ENCODE data around the gene STAC3. TPM values are rescaled to one million over a fixed set of nuclear protein-coding genes. Genes with fewer than 3 reads are reported as not detected.

Gene STAC3
- total and polyA plus RNA-seq, 4 donors: 0.19 to 1.3 (median 0.96) TPM

GRCh38 chr12:57205931-57206330, 45.1 kb downstream of the STAC3 start:
- TF ChIP-seq RXRA (IDR thresholded peaks at IDR 0.05) (no peak), HNF4A (conservative IDR thresholded peaks at IDR 0.05) (no peak), EGR1 (IDR thresholded peaks at IDR 0.05; ENCODE audit: low read depth in 2 of 2) (no peak), ATF3 (IDR thresholded peaks at IDR 0.05) (no peak), GABPA (IDR thresholded peaks at IDR 0.05 in 1 of 2, conservative IDR thresholded peaks at IDR 0.05 in 1 of 2) (no peak)
- Histone ChIP-seq H3K9me3 (ENCODE audit: control insufficient read depth in 4 of 4, low read length in 3 of 4) (no peaks in the 10 kb centered on the region), H3K27me3 (ENCODE audit: control insufficient read depth in 4 of 4, insufficient read depth in 4 of 4, low read length in 3 of 4) (no peaks in the 10 kb centered on the region), H3K4me3 (ENCODE audit: low read depth in 1 of 3, low read length in 3 of 3) (no peak overlapping the region), H3K9ac (ENCODE audit: low read depth in 1 of 2, low read length in 2 of 2) (no peak overlapping the region), H3K27ac (ENCODE audit: low read depth in 1 of 2, low read length in 2 of 2) (no peak overlapping the region), H3K4me1 (ENCODE audit: control insufficient read depth in 4 of 4, insufficient read depth in 4 of 4, low read length in 3 of 4) (no peaks in the 10 kb centered on the region), H3K36me3 (ENCODE audit: control insufficient read depth in 4 of 4, insufficient read depth in 3 of 4, low read depth in 1 of 4, low read length in 3 of 4) (peaks cover 49 to 95% (median 67%) of the 10 kb centered on the region in 4 donors)
- no peak for DNase-seq (ENCODE audit: low spot score)
- WGBS: 89% methylated on average over 7 of the region's 7 CpGs

- Histone ChIP-seq H3K4me3 (ENCODE audit: low read depth in 1 of 3, low read length in 3 of 3) (no peak overlapping the region), H3K36me3 (ENCODE audit: control insufficient read depth in 4 of 4, insufficient read depth in 3 of 4, low read depth in 1 of 4, low read length in 3 of 4) (peaks cover 44 to 94% (median 66%) of the 10 kb centered on the region in 4 donors), H3K4me1 (ENCODE audit: control insufficient read depth in 4 of 4, insufficient read depth in 4 of 4, low read length in 3 of 4) (no peaks in the 10 kb centered on the region), H3K27ac (ENCODE audit: low read depth in 1 of 2, low read length in 2 of 2) (no peak overlapping the region), H3K9ac (ENCODE audit: low read depth in 1 of 2, low read length in 2 of 2) (no peak overlapping the region), H3K9me3 (ENCODE audit: control insufficient read depth in 4 of 4, low read length in 3 of 4) (no peaks in the 10 kb centered on the region), H3K27me3 (ENCODE audit: control insufficient read depth in 4 of 4, insufficient read depth in 4 of 4, low read length in 3 of 4) (no peaks in the 10 kb centered on the region)
- no peak for DNase-seq (ENCODE audit: low spot score)
- TF ChIP-seq NR2F2 (IDR thresholded peaks at IDR 0.05): no peak
- no peak for TF ChIP-seq HNF4A (conservative IDR thresholded peaks at IDR 0.05)
- no peak for TF ChIP-seq TAF1 (conservative IDR thresholded peaks at IDR 0.05)
- TF ChIP-seq YY1 (IDR thresholded peaks at IDR 0.05): no peak
- TF ChIP-seq GABPA (IDR thresholded peaks at IDR 0.05 in 1 of 2, conservative IDR thresholded peaks at IDR 0.05 in 1 of 2): no peak
- no peak for TF ChIP-seq REST (IDR thresholded peaks at IDR 0.05)
- TF ChIP-seq ZBTB33 (IDR thresholded peaks at IDR 0.05): no peak
- TF ChIP-seq CTCF (IDR thresholded peaks at IDR 0.05; ENCODE audit: low read depth, low read length, missing input control): no peak
- TF ChIP-seq HNF4G (IDR thresholded peaks at IDR 0.05): no peak
- TF ChIP-seq ATF3 (IDR thresholded peaks at IDR 0.05): no peak
- TF ChIP-seq FOXA2 (IDR thresholded peaks at IDR 0.05): no peak
- no peak for TF ChIP-seq FOXA1 (IDR thresholded peaks at IDR 0.05)
- TF ChIP-seq MAX (IDR thresholded peaks at IDR 0.05): no peak
- TF ChIP-seq EGR1 (IDR thresholded peaks at IDR 0.05; ENCODE audit: low read depth in 2 of 2): no peak
- no peak for TF ChIP-seq SP1 (IDR thresholded peaks at IDR 0.05)
- no peak for TF ChIP-seq RAD21 (IDR thresholded peaks at IDR 0.05)
- WGBS: 96% methylated on average over 26 of the region's 26 CpGs
Measured at GRCh38 chr12:57205186-57205585, 45.8 kb downstream of the STAC3 start.
